Measurements from ENCODE around the gene N4BP2L1.

N4BP2L1 gene

DNA sequence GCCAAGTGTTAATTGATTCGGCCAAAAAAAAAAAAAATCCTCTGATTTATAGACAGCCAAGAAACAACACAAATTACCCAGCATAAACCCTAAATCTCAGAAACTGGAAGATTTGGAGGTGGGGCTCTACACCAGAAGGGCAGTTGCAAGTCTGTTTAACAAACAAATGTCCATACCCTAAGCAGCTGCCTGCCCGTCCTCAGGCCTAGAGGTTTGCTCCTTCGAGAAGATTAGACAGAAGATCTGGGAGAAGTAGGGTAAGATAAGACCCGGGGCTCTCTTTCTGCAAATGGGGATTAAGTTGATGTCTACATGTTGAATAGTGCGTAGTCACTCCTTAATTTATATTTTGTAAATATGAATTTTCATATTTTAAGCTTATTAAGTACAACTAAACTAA is 3.4 kb upstream of the N4BP2L1 start:
- no peak for DNase-seq

DNA sequence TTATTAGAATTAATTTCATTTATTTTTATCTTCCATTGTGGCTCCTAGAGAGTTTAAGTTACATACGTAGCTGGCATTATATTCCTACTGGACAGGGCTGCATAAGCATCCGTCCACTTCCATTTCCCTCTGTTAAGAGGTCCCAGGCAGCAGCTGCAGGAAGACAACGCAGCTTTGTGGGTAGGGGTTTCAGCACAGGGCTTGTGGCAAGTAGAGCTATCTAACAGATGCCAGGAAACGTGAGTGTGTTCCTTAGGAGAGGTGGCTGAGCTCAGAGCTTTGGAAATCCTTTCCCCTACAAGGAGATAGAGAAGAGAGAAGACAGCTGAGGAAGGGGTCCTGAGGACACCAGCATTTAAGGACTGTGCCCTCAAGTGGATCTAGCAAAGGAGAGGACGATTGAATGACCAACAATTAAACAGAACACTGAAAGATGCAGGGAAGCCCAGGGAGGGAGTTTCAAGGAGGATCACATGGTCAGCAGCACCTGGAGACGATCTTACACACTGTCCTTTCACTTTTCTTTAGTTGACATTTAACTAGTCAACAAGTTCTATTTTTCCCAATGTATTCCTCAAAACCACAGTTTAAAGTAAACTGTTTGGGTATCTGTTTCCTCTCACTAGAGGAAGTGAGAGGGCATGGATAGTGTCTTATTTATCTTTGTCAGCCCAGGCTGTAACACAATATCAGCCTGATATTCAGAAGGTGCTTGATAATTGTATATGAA is 2.3 kb upstream of the N4BP2L1 start:
- DNase-seq = no peak

DNA sequence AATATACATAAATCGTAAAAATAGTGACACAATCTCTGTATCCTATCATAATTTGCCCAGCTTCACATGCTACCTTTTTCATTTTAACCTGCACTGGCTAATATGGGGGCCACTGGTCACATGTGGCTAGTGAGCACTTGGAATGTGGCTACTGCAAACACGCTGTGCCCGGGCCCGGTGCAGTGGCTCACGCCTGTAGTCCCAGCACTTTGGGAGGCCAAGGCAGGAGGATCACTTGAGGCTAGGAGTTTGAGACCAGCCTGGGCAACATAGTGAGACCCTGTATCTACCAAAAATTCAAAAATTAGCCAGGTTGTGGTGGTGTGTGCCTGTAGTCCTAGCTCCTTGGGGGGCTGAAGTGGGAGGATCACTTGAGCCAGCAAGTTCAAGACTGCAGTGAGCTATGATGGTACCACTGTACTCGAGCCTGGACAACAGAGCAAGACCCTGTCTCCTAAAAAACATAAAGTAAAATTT is 1.5 kb upstream of the N4BP2L1 start:
- no peak for DNase-seq

DNA sequence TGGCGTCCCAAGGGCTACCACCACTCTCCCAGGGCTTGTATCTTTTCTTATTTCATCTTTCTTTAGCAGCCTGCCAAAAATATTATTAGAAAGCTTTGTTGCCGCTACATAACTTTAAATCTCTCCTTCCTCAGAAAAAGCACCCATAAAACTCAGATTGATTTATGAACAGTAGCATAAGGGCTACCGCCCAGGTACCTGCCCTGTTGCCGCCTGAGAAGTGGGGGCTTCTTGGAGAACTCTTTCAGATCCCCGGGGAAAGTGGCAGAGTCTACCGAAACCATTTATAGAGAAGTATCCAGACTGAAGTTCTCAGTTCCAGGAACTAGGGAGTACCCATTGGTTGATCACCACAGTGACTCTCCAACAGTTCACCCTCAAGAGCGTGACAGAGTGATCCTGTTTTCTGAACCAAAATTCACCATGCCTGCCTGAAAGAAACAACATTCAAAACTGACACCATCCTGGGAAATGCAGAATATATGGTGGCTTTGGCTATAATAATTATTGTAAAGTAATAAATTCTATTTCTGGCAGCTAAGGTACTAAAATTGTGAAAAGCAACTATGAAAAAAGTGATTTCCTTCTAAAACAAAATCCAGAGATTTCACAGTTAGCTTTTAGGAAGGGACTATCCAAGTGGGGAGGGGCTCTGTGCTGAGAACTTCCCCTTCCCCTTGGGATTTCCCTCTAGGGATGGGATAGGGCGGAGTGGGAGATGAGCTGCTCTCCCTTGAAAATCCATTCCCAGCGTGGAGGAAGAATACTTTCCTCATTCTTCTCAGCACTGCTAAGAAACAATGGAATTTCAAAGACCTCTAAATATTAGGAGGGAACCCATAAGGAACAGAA is 877 bp upstream of the N4BP2L1 start:
- no peak for DNase-seq

DNA sequence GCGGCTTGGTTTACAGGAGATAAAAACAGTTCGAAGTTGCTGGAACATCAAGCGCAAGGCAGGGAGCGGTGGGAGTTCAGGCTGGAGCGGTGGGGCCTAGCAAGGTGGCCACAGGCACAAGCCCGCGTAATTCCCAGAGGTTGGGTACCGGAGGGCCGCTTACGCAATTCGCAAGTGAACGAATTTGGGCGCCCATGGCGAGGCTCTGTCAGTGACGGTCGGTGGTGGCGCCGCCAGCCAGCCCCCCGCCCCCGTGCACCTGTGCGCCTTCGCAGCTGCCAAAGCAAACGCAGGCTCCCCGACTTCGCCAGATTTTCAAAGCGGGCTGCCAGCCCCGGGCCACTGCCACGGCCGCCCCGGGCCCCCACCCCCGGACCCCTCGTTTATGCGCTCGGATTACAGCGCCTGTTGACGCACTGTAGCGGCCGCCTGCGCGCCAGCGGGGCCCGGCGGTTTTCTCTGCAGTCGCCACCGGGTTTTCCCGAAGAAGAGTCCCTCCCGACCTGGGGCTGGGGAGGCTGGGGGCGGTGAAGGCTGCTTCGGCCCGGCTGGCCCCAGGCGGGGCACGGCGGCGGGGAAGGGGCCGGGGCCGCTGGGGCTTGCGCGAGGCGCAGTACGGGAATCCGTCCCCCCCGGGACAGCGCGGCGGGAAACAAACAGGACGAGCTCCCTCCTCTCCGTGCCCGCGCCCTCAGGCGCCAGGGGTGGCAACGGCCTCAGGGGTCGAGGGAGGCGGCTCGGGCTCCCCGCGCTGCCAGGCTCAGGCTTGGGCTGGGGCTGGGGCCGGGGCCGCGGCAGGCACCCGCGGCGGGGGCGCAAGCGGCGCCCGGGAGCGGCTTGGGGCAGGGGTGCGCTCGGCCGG is 709 bp downstream of the N4BP2L1 start:
- DNase-seq = peak; percentile 56

DNA sequence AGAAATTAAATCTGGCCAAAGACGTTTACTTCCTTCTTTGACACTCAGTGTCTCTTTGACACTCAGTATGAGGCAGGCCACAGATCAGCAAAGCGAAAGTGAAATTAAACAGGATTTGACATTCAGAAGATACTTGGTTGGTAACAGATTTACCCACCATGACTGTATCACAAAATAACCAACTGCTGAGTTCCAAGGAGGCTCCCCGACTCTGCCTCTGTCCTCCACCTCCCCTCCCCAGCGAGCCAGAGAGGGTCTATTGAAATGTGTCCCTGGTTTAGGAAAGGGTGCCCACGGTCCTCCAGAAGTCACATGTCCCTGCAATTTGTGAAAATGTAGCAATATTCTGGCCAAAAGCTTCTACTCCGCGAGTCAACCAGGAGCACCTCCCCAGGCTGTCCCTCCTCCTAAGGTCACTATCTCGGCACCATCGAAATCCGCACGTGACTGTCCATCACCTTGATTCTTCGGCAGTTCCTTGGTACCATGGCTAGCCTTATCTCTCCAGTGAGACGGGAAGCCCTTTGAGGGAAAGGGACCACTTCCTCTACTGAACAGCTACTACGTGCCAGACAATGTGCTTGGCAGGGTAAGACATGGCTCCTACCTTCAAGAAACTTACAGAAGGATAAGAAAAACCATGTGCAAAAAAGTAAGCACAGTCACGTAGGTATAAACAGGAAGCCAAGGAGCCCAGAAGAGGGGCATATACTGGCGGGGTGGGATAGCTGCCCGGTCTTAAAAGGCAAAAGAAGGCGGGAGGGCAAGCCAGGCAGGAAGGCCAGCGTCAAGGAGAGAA is 1.5 kb downstream of the N4BP2L1 start:
- no peak for DNase-seq

DNA sequence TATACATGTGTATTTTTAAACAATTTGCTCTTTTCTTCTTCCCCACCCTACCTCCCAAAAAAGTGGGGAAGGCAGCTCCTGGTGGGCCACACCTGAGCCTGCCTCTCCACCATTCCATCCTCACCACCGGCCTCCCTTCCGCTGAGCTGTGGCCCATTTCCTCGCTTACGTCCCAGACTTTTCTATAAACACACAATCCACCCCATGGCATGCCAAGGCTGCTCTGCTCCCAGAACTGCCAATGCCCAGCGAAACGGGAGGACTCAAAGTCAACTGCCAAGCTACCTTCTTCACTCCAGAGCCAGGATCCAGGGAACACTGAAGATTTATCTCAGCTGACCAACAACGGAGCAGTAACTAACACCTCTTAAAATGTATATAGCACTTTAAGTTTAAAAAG is 2.8 kb downstream of the N4BP2L1 start:
- DNase-seq = no peak

DNA sequence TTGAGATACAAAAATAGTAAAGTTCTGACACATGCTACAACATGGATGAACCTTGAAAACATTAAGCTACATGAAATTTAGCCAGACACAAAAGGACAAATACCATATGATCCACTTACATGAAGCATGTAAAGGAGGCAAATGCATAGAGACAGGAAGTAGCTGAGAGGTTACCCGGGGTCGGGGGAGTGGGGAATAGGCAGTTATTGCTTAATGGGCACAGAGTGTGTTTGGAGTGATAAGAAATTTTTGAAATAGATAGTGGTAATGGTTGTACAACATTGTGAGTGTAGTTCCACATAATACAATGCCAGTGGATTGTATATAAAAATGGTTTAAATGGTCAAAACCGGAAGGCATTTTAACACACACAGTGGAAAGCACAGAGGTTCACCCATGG is 4.3 kb downstream of the N4BP2L1 start:
- DNase-seq = no peak

DNA sequence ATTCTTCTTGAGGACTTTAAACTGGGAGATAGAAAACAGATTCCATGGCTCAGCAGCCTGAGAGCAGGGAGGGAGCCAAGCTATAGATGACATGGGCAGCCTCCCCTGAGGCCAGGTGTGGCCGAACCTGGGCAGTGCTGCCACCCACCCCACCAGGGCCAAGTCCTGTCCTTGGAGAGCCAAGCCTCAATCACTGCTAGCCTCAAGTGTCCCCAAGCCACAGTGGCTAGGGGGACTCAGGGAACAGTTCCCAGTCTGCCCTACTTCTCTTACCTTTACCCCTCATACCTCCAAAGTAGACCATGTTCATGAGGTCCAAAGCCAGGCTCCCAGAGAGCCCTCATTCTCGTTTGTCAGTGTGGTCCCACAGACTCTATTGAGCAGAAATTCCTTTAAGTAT is 8.1 kb downstream of the N4BP2L1 start:
- DNase-seq = no peak

DNA sequence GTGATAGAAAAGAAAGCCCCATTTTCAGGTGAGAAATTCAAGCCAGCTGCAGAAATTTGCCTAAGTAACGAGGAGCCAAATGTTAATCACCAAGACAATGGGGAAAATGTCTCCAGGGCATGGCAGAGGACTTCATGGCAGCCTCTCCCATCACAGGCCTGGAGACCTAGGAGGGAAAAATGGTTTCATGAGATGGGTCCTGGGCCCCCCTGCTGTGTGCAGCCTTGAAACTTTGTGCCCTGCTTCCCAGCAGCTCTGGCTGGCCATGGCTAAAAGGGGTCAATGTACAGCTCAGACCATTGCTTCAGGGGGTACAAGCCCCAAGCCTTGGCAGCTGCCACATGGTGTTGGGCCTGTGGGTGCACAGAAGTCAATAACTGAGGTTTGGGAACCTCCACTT is 9.9 kb downstream of the N4BP2L1 start:
- no peak for DNase-seq

DNA sequence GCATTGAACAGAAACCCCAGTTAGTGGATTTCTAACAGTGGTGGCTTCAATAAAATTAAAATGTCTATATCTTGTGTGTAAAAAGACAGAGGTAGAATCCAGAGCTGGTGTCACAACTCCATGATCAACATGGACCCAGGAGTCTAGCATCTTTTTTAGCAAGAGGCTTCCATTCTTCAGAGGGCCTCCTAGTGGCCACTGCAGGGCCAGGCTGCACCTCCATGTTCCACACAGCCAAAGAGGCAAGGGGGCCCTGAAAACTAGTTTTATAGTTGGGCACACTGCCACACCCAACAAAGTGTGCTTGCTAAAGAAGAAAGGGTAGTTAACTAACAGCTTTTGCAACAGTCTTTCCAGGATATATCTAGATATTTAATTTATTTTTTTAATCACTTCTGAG is 12.9 kb downstream of the N4BP2L1 start:
- no peak for DNase-seq

DNA sequence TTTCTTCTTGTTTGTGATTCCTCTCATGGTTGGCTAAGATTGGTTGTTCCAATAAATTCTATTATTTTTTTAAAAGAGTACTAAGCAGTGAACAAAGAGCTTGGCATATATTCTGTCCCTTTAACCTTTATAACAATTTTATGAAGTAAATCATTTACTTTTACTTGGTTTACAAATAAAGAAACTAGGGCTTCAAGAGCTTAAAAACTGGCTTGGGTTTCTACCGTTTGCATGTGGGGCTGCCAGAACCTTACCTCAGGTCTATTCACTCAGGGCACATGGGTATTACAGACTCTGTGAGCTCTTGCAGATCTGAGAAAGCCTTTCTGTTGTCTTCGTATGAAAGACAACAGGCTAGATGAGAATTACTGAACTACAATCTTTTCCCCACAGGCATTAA is 13.3 kb downstream of the N4BP2L1 start:
- DNase-seq = no peak

DNA sequence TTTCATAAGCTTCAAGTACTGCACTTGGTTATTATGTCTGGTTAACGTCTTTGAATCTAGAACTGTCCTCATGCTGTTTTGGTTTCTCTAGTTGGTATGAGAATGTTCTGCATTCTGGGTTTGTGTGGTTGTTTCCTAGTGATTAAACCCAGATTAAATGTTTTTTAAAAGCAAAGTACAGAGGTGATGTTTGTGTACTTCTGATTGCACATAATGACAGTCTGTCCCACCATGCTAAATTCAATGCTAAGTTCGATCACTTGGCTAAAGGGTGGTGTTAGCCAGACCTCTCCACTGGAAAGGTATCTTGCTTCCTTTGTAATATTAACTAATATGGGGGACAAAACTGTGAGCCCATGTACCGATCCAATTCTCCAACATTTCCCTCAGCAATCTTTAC is 14.6 kb downstream of the N4BP2L1 start:
- no peak for DNase-seq

DNA sequence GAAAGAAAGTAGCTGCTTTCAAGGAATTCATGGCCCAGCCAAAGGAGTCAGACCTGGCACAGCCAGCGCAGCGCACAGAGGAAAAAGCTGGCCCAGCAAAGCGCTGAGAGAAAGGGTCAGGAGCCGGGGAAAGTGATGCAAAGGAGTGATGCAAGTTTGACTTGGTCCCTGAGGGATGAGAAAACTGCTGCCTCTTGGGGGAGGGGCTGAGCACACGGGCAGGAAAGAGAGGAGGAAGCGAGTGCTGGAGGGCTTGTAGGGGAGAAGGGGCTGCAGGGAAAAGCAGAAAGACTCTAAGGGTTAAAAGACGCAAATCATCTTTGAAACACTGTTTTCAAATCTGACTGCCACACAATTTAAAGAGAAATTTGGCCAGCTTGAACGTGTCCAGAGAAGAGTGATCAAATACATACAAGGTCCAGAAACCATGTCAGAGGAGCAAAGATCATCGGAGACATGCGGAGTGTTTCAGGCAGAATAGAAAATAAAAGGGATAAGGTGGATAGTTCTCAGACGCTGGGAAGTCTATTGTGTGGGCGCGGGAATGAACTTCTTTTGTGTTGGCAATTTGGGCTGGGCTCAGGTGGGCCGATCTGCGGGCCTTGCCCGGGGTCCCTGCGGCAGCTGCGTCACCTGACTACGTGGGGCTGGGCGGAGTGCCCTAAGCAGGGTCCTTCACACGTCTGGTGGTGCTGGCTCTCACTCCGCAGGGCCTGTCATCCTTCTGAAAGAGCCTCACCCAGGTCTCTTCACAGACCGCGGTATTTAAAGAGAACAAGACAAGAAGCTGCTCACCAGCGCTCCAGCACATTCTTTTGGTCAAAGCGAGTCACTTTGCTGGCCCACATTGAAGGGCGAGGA is 18.1 kb downstream of the N4BP2L1 start:
- no peak for DNase-seq

DNA sequence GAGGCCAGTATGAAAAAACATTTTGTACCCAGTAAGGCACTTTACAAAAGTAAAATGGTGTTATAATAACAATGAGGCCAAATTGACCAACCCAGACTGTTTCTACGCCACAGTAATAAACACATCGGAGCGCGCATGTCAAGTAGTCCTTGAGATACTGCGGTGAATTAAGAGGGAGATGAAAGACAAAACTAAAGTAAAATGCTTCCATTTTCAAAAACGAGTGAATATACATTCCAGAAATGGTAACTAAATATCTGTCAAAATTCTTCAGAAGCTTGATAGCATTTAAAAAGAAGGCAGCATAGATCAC is 19.0 kb downstream of the N4BP2L1 start:
- no peak for DNase-seq

DNA sequence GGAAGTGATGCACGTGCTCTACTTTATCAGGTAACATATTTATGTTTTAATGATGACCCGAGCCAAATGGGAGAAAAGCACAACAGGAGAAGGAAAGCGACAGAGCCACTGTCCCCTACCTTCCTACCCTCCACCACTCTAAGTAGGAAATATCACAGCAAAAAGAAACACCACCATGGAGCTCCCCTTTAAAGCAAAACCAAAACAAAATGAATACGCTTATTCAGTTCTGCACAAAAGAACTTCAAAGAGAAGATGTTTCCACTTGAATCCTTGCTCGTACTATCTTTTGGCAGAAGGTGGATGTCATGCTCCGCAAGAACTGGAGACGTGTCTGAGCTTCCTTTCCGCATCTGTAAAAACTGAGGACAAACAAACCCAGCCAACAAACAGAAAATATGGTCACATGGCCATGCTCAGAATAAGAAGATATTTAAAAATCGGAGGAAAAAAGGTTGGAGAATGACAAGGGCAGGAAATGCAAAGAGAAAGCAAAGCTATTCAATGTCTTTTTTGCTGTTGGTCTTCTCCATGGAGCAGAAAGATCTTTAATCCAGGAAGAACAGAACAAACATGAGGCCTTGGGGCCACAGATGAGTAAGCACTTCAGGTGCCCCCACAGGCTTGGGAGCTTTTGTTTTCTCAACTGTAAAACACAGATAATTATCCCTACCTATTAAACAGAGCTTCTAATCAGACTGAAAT is 19.5 kb downstream of the N4BP2L1 start:
- DNase-seq = no peak

DNA sequence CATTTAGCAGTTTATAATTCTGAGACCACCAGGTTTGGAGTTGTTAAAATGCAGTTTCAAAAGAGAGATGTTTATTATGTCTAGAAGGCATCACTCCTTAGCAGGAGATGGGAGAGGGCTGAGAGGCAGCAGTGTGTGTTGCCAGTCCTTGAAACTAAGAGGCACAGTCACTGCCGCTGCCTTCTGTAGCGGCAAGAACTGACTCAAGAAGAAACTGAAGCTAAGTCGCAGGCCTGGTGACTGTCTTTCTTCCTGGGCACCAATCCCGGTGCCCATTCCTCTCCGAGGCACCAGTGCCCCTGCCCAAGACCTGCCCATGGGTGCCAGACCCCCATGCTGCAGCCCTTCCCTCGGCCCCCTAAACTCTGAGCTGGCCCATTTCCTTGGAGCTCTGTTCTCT is 20.1 kb downstream of the N4BP2L1 start:
- DNase-seq = no peak

DNA sequence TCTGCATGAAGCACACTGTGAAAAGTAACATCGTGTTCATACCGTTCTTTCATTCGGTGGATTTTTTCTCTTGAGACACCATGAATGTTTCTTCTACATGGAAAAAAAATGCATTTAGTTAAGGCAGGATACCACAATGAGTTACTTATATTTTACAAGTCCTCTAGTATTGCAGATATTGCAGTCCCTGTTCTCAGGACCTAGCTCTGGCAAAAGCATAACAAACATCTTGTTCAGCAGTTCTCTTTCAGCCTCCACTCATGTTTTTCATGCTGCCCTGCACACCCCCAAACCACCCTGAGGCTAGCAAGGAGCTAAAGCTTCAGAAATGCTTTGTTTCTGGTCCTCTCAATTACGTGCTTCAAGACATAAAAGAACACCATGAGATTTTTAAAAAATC is 24.8 kb downstream of the N4BP2L1 start:
- no peak for DNase-seq

DNA sequence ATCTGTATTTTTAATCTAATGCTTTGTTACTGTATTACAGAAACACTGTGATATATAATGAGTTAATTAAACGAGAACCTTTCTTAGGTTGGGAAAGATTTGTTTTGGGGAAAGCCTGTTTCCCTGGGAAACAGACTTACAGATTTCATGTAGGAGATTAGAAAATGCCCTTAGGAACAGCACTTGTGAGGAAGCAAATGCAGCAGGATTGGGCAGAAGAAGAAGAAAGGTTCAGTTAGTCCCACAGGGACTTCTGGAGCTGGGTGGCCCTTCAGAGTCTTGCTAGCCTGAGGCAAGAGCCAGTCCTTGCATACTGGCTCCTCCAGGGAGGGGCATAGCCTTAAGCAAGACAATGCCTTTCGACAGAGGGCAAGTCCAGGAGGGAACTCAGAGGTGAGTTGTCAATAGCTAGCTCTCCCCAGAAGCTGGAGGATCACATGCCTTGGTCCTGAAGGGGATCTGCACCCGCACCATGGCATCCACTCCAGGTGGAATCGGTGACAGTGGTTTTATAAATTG is 36.8 kb downstream of the N4BP2L1 start:
- no peak for DNase-seq

DNA sequence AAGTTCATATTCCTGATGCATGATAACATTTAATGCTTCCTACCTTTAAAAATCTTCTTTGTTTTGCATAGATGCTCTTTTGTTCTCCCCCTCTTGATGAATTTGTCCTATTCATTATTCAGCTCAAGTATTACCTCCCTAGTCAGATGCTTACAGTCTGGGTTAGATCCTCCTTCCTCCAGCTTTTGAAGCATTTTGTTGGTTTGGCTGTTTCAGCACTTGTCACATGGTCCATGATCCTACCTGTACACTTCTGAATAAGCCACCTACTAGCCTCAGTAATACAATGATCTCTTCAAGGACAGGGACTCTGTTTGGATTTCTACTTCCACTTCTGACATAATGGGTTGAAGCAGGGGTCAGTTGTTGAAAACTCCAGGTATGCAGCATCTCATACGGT is 37.4 kb downstream of the N4BP2L1 start:
- no peak for DNase-seq

DNA sequence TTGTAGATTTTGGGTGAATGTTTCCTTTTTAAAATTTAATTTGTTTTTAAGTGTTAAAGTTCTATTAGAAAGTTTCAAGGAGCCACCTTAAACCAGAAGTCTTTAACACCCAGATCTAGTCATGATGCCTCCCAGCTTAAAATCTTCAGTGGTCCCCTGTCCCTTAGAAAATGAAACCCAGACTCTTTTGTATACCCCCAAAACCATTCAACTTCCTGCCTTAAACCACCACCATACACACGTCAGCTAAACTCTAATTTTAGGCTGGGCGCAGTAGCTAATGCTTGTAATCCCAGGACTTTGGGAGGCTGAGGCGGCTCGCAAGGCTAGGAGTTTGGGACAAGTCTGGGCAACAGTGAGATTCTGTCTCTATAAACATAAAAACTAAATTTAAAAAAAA is 37.9 kb downstream of the N4BP2L1 start:
- DNase-seq = no peak

Measured in left hindlimb (tissue), 1 donor.